NCI-H1092 treated with DMSO at 0.1 percent for 48 hours (cell line): Measurements from ENCODE around the gene TIMM13.
A peak's percentile ranks its signal among the peaks of the same experiment; 100 is the strongest.
"Not testable (repeated sequence)": the region's sequence is repeated elsewhere in the genome, so short reads cannot be mapped to it uniquely, and the experiment has no call there.

Experiments used
- DNase-seq: peaks from one replicate; lab custom pipeline; 2025; lab: John Stamatoyannopoulos, UW

Gene TIMM13

DNA sequence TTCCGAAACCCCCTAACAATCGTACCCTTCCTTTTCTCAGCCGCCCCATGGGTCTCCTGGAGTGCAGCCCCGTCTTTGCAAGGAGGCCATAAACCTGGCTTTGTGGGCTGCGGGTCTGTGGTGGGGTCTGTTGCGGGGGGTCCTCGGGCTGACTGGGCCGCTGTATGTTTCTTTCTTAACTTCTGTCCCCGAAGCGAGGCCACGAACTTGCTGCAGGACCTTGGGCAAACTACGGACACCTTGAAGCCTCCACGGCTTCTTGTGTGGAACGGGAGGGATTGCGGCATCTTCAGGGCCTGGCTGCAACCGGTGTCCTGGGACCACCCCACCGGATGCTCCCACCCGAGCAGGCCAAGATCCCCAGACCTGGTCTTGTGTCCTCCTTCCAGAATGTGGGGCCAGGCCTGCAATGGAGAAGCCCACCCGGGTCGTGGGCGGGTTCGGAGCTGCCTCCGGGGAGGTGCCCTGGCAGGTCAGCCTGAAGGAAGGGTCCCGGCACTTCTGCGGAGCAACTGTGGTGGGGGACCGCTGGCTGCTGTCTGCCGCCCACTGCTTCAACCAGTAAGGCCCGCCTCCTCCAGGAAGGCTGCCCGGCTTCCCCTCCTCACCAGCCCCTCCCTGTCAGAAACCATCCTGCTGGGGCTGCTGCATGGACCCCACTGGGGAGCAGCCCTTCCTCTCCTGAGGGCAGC, 12.0 kb downstream of the TIMM13 start:
- DNase-seq, result no peak

DNA sequence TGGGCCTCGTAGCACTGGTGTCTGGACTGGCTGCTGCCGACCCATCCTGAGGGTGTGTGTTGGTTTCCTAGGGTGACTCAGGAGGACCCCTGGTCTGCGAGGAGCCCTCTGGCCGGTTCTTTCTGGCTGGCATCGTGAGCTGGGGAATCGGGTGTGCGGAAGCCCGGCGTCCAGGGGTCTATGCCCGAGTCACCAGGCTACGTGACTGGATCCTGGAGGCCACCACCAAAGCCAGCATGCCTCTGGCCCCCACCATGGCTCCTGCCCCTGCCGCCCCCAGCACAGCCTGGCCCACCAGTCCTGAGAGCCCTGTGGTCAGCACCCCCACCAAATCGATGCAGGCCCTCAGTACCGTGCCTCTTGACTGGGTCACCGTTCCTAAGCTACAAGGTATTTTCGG, 13.8 kb downstream of the TIMM13 start:
- no peak for DNase-seq

DNA sequence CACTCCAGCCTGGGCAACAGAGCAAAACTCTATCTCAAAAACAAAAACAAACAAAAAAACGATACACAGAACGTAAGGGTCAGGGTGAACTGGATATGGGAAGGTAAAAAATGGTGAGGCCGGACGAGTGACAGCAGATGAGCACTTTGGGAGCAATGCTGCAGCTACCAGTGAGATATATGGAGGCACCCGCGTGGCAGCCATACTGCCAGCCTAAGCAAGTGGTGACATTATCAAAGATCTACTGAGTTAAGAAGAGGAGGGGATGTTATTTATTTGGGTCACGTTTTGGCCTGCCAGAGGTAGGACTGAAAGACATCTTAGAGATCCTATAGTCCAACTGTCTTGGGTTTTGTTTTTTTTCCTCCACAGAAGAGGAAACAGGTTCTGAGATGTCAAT, 14.2 kb downstream of the TIMM13 start:
- DNase-seq, result no peak

DNA sequence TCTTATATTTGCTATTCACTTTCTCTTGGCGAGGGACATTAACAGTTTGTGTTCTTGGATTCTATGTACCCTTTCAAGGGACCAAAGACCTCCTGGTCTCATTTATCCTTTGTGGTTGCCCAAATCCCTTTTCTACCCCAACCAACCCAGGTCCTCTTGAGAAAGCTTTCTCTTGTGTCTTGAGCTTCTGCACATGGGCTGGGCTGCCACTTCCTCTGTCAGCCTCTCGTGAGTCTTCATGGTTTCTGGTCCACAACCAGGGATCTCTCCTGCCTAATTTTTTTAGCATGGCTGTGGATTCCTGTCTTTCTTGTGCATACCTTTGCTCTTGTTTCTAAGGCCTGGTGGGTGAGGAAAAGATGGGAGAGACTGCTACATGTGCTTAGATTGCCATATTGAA, 14.9 kb downstream of the TIMM13 start:
- no peak for DNase-seq

DNA sequence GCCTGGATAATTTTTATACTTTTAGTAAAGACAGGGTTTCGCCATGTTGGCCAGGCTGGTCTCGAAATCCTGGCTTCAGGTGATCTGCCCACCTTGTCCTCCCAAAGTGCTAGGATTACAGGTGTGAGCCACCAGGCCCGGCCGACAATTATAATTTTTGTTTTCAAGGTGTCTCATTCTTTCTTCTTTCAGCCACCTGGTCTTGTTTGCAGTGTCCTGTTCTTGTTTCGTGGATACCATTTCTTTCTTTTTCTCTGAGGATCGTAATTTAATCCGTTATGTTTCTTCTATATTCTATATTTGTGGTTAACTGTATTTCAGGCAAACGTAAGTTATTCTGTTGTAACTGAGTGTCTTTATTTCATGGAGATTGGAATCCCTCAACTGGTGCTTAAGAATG, 15.7 kb downstream of the TIMM13 start:
- DNase-seq, result no peak

DNA sequence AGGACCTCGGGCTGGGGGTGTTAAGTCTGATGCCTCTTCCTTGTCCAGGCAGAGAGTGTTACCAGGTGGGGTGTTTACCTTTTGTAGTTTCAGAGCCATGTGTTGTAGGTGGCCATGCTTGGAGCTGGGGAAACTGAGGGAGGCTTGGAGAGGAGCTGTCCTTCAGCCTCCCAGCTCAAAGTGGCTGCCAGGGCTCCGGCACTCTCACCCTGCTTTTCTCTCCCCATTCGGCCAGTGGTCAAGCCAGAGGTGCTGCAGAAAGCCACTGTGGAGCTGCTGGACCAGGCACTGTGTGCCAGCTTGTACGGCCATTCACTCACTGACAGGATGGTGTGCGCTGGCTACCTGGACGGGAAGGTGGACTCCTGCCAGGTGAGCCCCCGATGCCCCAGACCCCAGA, 17.4 kb downstream of the TIMM13 start:
- no peak for DNase-seq

DNA sequence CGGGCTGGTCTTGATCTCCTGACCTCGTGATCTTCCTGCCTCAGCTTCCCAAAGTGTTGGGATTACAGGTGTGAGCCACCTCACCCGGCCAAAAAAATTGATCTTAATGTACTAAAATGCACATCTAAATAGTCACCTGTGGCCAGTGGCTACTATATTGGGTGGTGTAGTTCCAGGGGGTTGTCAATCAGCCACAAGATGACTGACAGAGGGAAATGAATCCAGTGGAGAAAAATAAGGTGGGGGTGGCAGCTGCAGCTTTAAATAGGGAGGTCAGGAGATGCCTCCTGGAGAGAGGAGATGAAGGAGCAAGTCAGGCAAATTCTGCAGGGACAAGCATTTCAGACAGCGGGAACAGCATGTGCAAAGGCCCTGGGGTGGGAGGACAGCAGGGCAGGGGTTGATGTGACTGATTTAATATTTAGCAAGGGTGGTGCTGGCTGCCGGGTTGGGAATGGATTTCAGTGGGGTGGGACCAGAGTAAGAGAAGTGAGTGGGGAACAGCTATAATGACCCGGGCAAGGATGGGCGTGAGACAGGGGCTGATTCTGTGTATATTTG, 18.0 kb downstream of the TIMM13 start:
- DNase-seq, result no peak

DNA sequence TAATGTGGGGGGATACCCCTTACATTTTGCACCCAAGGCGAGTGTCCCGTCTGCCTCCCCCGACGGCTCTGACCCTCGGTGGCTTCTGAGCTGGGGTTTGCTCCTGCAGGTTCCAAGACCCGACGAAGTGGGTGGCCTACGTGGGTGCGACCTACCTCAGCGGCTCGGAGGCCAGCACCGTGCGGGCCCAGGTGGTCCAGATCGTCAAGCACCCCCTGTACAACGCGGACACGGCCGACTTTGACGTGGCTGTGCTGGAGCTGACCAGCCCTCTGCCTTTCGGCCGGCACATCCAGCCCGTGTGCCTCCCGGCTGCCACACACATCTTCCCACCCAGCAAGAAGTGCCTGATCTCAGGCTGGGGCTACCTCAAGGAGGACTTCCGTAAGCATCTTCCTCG, 19.1 kb downstream of the TIMM13 start:
- no peak for DNase-seq

DNA sequence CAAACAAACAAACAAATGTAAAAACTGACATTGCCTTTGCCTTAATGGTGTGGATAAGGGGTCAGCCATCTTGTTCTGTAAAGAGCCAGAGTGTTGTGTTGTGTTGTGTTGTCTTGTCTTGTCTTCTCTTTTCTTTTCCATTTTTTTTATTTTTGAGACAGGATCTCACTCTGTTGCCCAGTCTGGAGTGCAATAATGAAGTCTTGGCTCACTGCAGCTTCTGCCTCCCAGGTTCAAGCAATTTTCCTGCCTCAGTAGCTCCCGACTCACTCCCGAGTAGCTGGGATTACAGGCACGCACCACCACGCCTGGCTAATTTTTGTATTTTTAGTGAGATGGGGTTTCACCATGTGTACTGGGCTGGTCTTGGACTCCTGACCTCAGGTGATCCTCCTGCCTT, 27.8 kb downstream of the TIMM13 start:
- DNase-seq, result no peak

DNA sequence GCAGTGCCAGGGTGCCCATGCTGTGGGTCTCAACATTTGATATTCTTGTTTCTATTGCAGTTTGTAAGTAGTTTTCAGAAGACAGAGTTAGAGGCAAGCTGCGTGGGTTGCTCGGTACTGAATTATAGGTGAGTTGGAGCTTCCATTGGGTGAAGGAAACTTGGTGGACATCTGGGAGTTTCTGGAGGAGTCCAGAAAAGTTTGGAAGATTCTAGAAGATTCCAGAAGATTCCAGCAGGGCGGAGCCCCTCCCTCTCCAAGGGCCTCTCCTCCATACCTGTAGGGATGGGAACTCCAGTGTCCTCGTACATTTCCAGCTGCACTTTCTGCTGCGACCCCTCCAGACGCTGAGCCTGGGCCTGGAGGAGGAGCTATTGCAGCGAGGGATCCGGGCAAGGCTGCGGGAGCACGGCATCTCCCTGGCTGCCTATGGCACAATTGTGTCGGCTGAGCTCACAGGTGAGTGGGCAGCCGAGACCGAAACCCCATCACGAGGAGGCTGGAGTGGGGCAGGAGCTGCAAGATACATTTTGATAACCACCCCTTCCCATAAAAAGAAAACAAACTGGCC, 28.6 kb downstream of the TIMM13 start:
- no peak for DNase-seq

DNA sequence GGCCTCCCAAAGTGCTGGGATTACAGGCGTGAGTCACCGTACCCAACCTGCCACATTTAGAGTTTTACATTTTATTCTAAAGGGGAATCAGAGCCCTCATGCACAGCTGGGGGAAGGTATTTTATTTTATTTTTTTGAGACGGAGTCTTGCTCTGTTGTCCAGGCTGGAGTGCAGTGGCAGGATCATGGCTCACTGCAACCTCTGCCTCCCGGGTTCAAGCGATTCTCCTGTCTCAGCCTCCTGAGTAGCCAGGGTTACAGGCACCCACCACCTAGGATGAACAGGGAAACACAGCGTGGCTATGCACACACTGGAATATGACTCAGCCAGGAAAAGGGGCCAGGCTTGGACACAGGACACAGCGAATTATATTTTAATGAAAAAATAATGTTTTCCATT, 30.2 kb downstream of the TIMM13 start:
- not testable (repeated sequence) for DNase-seq

DNA sequence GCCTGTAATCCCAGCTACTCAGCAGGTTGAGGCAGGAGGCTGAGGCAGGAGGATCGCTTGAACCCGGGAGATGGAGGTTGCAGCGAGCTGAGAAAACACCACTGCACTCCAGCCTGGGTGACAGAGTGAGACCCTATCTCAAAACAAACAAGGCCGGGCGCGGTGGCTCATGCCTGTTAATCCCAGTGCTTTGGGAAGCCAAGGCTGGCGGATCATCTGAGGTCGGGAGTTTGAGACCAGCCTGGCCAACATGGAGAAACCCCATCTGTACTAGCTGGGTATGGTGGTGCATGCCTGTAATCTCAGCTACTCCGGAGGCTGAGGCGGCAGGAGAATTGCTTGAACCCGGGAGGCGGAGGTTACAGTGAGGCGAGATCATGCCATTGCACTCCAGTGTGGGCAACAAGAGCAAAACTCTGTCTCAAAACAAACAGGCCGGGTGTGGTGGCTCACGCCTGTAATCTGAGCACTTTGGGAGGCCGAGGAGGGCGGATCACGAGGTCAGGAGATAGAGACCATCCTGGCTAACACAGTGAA, 32.0 kb downstream of the TIMM13 start:
- not testable (repeated sequence) for DNase-seq

DNA sequence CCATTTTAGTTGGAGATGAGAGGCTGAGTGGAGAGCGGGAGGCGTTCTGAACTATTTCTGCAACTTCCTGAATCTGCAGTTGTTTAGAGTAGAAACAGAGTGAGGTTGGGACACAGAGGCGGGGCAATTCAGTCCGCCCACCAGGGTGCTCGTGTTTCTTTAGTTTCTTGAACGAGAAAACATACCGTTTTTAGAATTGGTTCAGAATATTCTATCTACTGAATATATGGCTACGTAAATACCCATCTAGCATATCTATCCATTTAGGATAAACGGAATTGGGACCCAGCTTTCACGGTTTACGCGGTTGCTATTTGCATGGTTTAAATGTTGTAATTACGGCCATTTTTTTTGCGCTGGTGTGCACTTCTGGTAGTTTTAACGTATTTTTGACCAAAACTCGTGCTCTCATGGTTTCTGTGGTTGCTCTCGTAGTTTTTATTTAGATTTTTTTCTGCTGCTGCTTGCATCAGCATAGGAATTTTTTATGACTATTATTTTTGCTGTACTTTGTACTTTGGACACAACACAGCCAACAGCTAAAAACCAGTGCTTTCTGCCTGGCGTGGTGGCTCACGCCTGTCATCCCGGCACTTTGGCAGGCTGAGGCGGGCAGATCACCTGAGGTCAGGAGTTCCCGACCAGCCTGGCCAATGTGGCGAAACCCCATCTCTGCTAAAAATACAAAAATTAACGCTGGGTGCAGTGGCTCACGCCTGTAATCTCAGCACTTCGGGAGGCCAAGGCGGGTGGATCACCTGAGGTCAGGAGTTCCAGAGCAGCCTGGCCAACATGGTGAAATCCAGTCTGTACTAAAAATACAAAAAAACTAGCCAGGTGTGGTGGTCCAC, 32.7 kb downstream of the TIMM13 start:
- no peak for DNase-seq

DNA sequence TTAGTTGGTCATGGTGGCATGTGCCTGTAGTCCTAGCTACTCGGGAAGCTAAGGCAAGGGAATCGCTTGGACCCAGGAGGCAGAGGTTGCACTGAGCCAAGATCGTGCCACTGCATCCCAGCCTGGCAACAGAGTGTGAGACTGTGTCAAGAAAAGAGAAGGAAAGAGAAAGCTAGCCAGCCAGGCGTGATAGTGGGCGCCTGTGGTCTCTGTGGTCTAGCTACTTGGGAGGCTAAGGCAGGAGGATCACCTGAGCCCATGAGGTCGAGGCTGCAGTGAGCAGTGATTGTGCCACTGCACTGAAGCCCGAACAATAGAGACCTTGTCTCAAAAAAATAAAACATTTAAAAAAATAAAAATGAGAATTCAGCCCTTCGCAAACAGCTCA, 33.3 kb downstream of the TIMM13 start:
- DNase-seq, result no peak

DNA sequence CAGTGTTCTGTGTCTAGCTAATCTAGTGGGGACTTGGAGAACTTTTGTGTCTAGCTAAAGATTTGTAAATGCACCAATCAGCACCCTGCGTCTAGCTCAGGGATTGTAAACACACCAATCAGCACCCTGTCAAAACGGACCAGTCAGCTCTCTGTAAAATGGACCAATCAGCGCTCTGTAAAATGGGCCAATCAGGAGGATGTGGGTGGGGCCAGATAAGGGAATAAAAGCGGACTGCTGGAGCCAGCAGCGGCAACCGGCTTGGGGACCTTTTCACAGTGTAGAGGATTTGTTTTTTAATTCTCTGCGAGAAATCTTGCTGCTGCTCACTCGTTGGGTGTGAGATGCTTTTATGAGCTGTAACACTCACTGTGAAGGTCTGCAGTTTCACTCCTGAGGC, 34.5 kb downstream of the TIMM13 start:
- DNase-seq, result not testable (repeated sequence)

DNA sequence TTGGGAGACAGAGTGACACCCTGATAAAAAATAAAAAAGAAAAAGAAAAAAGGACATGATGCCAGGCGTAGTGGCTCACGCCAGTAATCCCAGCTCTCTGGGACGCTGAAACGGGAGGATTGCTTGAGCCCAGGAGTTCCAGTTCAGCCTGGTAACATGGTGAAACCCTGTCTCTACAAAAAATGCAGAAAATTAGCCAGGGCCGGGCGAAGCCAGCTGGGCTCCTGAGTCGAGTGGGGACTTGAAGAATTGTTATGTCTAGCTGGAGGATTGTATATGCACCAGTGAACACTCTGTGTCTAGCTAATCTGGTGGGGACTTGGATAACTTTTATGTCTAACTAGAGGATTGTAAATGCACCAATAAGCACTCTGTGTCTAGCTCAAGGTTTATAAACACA, 35.0 kb downstream of the TIMM13 start:
- DNase-seq, result no peak

DNA sequence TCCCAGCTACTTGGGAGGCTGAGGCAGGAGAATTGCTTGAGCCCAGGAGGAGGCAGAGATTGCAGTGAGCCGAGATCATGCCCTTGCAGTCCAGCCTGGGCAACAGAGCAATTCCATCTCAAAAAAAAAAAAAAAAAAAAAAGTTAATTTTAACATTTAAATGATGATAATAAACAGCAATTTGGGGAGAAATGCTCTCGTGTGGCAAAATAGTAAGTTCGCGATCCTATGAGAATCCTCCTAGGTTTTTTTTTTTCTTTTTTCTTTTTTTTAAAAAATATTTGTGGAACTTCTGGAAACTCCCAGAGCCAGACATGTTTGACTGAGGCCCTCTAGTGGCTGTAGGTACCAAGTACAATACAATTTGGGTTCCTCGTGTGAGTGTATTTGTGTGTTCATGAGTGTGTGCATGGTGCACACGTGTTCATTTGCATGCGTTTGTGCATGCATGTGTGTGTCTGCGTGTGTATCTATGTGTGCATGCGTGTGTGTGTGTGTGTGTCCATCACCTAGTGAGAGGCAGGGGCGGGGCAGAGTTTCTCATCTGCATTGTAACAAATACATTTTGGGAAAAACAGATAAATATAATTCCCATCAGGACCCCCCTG, 36.2 kb downstream of the TIMM13 start:
- DNase-seq, result peak; percentile 59

DNA sequence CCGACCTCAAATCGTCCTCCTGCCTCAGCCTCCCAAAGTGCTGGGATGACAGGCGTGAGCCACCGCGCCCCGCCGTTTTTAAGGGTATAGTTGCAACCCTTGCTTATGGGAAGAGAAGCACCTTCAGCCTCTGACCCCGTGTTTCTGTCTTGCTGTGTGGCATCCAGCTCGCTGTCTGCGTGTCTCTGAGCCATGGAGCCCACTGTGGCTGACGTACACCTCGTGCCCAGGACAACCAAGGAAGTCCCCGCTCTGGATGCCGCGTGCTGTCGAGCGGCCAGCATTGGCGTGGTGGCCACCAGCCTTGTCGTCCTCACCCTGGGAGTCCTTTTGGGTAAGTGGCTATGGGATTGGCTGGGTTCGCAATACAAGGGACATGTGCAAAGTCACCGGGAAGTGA, 37.8 kb downstream of the TIMM13 start:
- DNase-seq, result no peak

DNA sequence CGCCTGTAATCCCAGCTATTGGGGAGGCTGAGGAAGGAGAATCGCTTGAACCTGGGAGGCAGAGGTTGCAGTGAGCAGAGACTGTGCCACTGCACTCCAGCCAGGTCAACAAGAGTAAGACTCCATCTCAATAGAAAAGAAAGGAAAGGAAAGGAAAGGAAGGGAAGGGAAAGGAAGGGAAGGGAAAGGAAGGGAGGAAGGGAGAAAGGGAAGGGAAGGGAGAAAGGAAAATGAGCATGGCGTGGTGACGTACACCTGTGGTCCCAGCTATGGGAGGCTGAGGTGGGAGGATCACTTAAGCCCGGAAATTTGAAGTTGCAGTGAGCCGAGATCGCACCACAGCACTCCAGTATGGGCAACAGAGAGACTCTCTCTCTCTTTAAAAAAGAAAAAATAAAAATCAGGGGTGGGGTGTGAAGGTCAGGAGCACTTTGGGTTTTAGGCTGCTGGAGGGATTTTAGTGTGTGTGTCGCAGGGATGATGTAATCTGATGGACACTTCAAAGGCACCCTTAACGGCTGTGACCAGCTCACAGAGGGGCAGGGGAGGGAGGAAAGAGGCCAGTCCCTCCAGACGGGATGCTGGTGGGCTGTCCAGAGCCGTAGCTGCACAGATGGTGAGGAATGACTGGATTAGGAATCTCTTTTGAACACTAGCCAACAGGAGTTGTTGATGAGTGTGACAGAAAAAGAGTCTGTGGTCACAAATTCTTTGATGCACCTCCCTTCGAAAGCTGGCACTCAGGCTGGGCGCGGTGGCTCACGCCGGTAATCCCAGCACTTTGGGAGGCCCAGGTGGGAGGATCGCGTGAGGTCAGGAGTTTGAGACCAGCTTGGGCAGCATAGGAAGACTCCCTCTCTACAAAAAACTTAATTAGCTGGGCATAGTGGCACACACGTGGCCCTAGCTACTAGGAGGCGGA, 39.8 kb downstream of the TIMM13 start:
- no peak for DNase-seq

DNA sequence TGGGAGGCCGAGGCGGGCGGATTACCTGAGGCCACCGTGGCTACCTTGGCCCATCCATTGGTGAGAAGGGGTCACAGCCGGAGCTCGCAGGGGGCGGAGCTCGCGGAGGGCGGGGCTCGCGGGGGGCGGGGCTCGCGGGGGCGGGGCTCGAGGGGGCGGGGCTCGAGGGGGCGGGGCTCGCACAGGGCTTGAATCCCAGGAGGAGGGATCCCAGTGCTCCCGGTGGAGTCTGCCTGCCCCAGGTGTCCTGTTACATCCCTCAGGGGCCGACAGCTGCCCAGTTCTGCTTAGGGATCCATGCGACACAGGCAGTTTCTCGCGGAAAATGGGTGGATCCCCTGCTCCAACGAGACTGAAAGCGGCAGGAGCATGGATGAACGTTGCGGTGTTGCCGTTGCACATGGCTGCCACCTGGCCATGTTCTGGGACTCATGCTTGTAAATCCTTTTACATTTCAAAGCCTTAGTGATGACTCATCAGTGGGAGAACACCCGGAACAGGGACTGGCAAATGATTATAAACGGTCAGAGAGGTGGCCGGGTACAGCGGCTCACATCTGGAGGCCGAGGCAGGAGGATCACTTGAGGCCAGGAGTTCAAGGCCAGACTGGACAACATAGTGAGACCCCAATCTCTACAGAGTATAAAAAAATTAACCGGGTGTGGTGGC, 42.2 kb downstream of the TIMM13 start:
- peak; percentile 24 for DNase-seq
